ENCODE results near the gene MRPL50.

The MRPL50 gene

DNA sequence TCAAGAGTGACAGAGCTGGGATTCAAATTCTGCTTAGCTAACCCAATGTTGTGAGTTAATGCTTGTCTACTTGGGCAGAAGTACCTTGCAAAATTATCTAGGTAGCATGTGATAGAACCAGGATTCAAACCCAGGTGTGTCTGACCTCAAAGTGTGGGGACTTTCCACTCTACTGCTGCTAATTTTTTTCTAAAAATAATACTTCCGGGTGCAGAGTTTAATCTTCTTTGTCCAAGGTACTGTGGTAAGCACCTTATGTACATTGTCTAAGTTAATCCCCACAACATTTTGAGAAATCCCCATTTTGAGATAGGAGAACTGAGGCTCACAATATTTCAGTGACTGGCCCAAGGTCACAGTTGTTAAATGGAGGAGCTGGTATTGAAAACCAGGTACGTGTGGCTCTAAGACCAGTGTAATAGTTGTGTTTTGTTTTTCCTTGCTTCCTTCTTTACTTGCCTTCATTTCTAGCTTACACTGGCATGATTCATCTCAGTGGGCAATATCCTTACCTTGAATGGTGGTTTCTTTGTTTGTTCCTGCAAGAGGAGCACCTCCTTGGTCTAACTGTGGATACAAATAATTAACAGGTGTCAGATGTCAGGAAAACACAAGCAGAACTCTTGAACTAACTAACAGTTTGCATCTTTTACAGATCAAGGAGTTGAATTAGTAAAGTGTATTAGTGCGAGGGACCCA is 29.7 kb upstream of the MRPL50 start:
- DNase-seq (no peak), ATAC-seq (no peak)
- no peak overlapping the region for H3K4me3 Mint-ChIP-seq
- peaks cover 7% of the 10 kb centered on the region for H3K27me3 Mint-ChIP-seq
- H3K4me1 Mint-ChIP-seq = no peaks in the 10 kb centered on the region
- peaks cover 8 to 17% of the 10 kb centered on the region in 2 donors for H3K9me3 Mint-ChIP-seq
- no peak overlapping the region for H3K27ac Mint-ChIP-seq

DNA sequence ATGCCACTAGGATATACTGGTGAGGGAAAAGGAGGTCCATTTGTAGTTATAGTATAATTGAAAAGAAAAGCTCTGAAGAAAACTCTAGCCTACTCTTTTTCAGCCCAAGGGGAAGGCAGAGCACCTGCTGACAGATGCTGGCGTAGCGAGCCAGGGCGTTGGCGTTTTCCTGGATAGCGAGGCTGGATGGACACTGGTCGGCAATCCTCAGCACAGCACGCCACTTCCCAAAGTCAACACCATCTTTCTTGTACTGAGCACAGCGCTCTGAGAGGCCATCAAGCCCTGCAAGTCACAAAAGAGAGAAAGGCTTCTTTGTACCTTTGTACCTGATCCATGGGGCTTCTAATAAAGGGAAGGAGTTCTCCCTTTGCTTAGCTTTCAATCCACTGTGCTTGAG is 28.9 kb upstream of the MRPL50 start:
- Mint-ChIP-seq H3K9me3 (peaks cover 10 to 20% of the 10 kb centered on the region in 2 donors), H3K27ac (no peak overlapping the region), H3K27me3 (peaks cover 7% of the 10 kb centered on the region), H3K4me3 (no peak overlapping the region), H3K4me1 (no peaks in the 10 kb centered on the region)
- no peak for ATAC-seq
- no peak for DNase-seq

DNA sequence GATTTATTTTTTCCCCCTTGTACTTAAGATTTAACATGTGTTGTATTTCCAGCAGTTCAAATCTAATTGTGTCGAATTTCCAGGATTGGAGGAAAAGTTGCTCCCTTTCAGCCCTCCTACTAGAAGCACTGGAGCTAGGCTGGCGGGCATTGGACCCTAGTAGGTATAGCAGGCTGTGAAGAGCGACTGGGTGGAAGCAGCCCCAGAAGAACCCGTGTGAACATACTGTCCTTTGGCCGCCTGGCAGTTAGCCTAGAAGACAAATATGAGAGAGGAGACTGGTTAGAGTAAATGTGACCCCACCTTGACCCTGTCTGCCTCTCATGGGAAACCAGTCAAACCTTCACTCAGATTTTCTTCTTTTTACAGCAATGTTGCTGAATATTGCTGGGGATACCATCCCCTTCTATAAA is 23.2 kb upstream of the MRPL50 start:
- H3K4me3 Mint-ChIP-seq = no peak overlapping the region
- no peak overlapping the region for H3K27ac Mint-ChIP-seq
- ATAC-seq (no peak), DNase-seq (no peak)
- H3K27me3 Mint-ChIP-seq = no peaks in the 10 kb centered on the region
- H3K4me1 Mint-ChIP-seq = no peaks in the 10 kb centered on the region
- H3K9me3 Mint-ChIP-seq = peaks cover 30 to 40% of the 10 kb centered on the region in 2 donors

DNA sequence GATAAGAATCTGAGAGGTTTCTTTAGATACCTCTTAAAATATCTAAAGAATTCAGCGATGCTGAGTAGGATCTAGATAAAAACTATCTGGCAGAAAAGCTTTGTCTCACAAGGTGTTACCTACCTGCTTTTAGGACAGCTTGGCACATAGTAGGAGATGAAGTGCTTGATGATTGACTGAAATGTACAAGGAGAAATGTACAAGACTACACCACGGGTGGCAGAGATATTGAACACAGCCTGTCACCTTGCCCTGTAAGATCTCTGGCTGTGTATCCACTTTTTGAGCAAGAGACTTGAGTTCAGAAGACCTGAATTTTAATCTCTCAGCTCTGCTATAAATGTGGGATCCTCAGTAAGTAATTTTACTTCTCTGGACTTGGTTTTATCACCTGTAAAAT is 21.4 kb upstream of the MRPL50 start:
- H3K27ac Mint-ChIP-seq = no peak overlapping the region

DNA sequence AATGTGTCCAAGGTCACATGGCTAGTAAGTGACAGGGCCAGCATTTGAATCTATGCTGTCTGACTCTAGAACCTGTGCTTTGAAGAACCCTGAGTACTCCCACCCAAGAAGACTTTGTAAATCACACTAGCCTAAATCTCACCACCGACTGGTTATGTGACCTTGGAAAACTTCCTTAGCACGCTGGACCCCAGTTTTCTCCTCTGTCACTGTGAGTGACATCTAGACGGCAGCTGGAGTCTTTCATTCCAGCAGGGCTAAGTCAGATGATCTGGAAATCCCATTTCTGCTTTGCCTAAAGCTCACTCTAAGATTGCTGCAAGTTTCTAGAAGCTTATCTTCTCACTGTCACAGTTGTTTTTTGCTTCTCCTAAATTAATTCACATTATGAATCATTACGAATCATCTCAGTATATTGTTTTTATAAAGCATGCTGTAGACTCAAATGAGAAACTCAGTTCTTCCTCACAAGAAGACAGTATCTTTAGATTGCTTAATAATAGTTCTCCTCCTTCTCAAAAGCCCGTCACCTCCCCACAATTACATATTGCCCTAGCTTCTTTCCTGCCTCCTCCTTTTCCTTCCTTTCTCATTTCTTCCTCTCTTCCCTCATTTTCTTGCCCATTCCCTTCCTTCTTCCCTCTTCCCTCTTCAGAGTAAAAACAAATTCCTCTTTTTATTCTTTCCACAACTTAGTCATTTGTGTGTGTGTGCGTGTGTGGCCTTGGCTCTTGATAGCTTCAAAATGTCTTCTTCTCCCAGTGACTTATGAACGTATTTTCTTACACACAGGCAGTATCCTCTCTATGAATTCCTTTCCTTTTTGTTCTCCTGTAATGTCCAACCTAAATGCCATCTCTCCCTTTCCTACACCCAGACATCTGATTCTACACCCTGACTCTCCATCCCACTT is 20.4 kb upstream of the MRPL50 start:
- ATAC-seq (no peak), DNase-seq (no peak)
- H3K4me1 Mint-ChIP-seq = no peaks in the 10 kb centered on the region
- peaks cover 46 to 47% of the 10 kb centered on the region in 2 donors for H3K9me3 Mint-ChIP-seq
- no peak overlapping the region for H3K27ac Mint-ChIP-seq
- no peak overlapping the region for H3K4me3 Mint-ChIP-seq
- H3K27me3 Mint-ChIP-seq = no peaks in the 10 kb centered on the region

More for the DNA sequence above, 21.4 kb upstream of the MRPL50 start:
- Mint-ChIP-seq H3K4me3 (no peak overlapping the region), H3K9me3 (peaks cover 37 to 44% of the 10 kb centered on the region in 2 donors), H3K4me1 (no peaks in the 10 kb centered on the region), H3K27me3 (no peaks in the 10 kb centered on the region)
- ATAC-seq = no peak
- DNase-seq = no peak

DNA sequence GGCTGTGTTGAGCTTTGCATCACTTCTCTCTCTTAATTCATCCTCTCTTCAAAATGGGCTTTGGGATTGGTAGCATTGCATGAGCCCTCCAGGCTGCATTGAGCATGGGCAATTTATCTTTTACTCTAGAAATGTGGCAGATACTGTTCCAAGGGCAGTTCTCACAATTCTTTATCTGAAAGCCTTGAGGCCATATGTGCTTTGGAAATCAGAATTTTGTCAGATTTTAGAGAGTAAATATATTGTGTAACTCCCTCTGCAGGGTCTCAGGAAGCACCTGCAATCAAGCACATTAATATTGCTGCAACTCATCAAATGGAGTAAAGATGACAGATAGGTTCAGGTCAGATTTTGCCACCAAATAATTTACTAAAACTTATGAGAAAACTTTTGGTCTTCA is 19.6 kb upstream of the MRPL50 start:
- ATAC-seq = no peak
- Mint-ChIP-seq H3K27me3 (no peaks in the 10 kb centered on the region), H3K9me3 (peaks cover 46 to 47% of the 10 kb centered on the region in 2 donors)

DNA sequence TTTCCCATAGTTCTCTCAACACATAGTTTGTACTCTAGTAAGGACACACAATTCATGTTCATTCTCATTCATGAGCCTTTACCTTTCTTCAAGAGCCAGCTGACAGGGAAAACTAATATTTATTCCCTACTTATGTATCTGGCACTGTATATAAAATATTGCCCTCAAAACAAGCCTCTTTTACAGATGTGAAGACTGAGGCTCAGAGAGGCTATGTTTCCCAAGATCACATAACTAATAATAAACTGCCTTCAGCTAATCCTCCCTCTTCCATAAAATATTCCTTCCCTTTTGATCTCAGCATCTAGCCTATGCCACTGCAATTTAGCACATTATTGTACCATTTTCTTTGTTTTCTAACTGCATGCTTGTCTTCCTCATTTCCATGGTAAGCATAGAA is 19.0 kb upstream of the MRPL50 start:
- H3K4me3 Mint-ChIP-seq = no peak overlapping the region
- H3K9me3 Mint-ChIP-seq = peaks cover 49 to 52% of the 10 kb centered on the region in 2 donors
- no peaks in the 10 kb centered on the region for H3K27me3 Mint-ChIP-seq
- DNase-seq (no peak), ATAC-seq (no peak)
- H3K4me1 Mint-ChIP-seq = no peaks in the 10 kb centered on the region
- H3K27ac Mint-ChIP-seq = no peak overlapping the region

More for the DNA sequence above, 19.6 kb upstream of the MRPL50 start:
- Mint-ChIP-seq H3K4me3 (no peak overlapping the region), H3K27ac (no peak overlapping the region), H3K4me1 (no peaks in the 10 kb centered on the region)
- DNase-seq = no peak

DNA sequence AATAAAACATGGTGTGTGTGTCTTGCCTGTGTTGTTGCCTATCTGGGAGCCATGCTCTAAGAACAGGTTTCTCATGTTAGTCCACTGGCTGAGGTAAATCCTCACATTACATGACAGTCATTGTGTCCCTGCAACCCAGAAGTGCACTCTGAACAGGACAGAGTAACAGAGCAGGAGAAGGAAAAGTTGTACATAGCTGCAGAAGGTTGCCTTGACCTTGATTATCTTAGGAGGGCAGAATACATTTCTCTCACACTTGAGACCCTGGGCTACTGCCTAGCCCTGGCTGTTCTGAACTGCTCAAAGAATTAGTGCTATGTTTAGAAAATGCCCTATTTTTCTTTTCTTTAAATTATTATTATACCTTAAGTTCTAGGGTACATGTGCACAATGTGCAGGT is 17.2 kb upstream of the MRPL50 start:
- no peaks in the 10 kb centered on the region for H3K4me1 Mint-ChIP-seq

DNA sequence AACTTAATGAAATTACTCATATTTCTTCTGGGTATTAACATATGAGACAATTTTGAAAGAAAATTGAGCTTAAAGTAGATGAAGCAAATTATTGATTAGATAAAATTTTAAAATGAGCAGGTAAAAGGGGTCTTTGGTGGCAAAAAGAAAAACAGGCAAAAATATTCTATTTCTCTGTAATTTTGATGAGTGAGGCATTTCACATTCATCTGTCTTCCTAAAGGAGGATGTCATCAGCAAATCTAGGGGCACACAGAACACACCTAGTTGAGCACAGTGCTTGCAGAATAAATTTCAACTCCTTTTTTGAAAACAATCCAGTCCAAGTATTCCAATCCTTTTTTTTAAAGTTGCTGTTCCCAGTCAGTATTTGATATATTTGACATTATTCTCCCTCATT is 16.4 kb upstream of the MRPL50 start:
- Mint-ChIP-seq H3K4me1 (no peaks in the 10 kb centered on the region), H3K4me3 (no peak overlapping the region), H3K9me3 (peaks cover 54 to 60% of the 10 kb centered on the region in 2 donors), H3K27ac (no peak overlapping the region), H3K27me3 (no peaks in the 10 kb centered on the region)
- ATAC-seq (no peak), DNase-seq (no peak)

More for the DNA sequence above, 17.2 kb upstream of the MRPL50 start:
- Mint-ChIP-seq H3K4me3 (no peak overlapping the region), H3K27ac (no peak overlapping the region), H3K9me3 (peaks cover 54 to 60% of the 10 kb centered on the region in 2 donors), H3K27me3 (no peaks in the 10 kb centered on the region)
- no peak for DNase-seq
- ATAC-seq = no peak

DNA sequence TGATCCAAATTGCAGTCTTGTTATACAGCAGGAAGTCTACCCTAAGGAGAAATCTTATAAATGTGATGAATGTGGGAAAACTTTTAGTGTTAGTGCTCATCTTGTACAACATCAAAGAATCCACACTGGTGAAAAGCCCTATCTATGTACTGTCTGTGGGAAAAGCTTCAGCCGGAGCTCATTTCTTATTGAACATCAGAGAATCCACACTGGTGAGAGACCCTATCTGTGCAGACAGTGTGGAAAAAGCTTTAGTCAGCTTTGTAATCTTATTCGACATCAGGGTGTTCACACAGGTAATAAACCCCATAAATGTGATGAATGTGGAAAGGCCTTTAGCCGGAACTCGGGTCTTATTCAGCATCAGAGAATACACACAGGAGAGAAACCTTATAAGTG is 10.7 kb upstream of the MRPL50 start:
- H3K27ac Mint-ChIP-seq = no peak overlapping the region
- peaks cover 57 to 58% of the 10 kb centered on the region in 2 donors for H3K9me3 Mint-ChIP-seq

DNA sequence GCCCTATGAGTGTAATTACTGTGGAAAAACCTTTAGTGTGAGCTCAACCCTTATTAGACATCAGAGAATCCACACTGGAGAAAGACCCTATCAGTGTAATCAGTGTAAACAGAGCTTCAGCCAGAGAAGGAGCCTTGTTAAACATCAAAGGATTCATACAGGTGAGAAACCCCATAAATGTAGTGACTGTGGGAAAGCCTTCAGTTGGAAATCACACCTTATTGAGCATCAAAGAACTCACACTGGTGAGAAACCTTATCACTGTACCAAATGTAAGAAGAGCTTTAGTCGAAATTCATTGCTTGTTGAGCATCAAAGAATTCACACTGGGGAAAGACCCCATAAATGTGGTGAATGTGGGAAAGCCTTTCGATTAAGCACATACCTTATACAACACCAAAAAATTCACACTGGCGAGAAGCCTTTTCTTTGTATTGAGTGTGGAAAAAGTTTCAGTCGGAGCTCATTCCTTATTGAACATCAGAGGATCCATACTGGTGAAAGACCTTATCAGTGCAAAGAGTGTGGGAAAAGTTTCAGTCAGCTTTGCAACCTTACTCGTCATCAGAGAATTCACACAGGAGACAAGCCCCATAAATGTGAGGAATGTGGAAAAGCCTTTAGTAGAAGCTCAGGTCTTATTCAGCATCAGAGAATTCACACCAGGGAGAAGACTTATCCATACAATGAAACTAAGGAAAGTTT is 10.1 kb upstream of the MRPL50 start:
- no peak for DNase-seq
- Mint-ChIP-seq H3K4me3 (no peak overlapping the region), H3K4me1 (peaks cover 5% of the 10 kb centered on the region), H3K27me3 (no peaks in the 10 kb centered on the region), H3K27ac (no peak overlapping the region), H3K9me3 (peaks cover 56 to 58% of the 10 kb centered on the region in 2 donors)
- no peak for ATAC-seq

More for the DNA sequence above, 10.7 kb upstream of the MRPL50 start:
- H3K4me3 Mint-ChIP-seq = no peak overlapping the region
- ATAC-seq = no peak
- DNase-seq = no peak
- H3K27me3 Mint-ChIP-seq = no peaks in the 10 kb centered on the region
- H3K4me1 Mint-ChIP-seq = no peaks in the 10 kb centered on the region

DNA sequence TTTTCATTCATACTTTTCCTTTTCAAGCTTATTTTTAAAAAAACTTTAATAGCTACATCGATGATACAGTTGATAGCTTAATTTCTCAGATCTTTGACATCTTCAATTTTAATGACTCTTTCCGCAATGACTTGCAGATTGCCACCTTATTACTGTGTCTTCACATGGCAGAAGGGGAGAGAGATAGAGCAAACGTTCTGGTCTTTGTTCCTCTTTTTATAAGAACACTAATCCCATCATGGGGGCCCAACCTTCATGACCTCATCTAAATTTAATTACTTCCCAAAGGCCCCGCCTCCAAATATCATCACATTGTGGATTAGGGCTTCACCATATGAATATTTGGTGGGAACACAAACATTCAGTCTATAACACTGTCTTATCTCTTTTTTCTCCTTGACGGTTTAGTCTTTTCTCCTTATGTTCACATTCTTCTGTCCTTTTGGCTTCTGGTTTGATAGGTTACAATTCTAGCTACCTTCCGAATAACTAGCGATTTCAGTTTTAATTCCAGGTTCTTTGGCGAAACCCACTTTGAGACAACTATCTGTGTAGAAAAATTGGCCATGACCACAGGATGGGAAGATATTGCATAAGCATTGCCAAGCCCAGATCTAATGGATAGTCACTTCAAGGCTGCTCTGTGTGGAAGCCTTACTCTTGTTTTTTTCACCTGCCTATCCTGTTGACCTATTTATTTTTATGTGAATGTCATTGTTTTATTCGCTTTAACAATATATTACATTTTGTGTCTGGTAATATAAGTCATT is 5.3 kb upstream of the MRPL50 start:
- DNase-seq (no peak), ATAC-seq (no peak)
- H3K27me3 Mint-ChIP-seq = no peaks in the 10 kb centered on the region
- peaks cover 38% of the 10 kb centered on the region for H3K4me1 Mint-ChIP-seq
- peaks cover 50 to 53% of the 10 kb centered on the region in 2 donors for H3K9me3 Mint-ChIP-seq
- no peak overlapping the region for H3K27ac Mint-ChIP-seq
- no peak overlapping the region for H3K4me3 Mint-ChIP-seq

DNA sequence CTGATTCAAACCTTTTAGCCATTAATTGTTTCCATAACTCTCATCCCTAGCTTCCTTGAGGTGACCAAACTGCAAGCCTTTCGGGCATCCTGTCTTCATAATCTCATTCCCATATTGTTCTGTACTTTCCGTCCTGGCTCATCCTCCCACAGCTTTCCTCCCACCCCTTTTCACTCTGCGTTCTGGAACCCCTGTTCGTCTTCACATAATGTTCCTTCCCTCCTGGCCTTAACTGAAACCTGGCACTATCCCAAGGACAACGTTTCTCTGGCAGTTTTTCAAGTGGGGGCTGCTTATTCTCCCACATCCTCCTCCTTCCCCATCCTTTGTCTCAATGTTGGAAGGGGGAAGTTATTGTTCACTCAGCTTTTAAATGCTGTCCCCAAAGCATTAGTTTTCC is 1.7 kb upstream of the MRPL50 start:
- peaks cover 57% of the 10 kb centered on the region for H3K4me1 Mint-ChIP-seq
- ATAC-seq = no peak
- H3K27ac Mint-ChIP-seq = peak overlapping the region; percentile 29 to 84
- H3K9me3 Mint-ChIP-seq = peaks cover 28 to 35% of the 10 kb centered on the region in 2 donors
- peak overlapping the region; percentile 89 for H3K4me3 Mint-ChIP-seq
- DNase-seq = no peak
- H3K27me3 Mint-ChIP-seq = no peaks in the 10 kb centered on the region

DNA sequence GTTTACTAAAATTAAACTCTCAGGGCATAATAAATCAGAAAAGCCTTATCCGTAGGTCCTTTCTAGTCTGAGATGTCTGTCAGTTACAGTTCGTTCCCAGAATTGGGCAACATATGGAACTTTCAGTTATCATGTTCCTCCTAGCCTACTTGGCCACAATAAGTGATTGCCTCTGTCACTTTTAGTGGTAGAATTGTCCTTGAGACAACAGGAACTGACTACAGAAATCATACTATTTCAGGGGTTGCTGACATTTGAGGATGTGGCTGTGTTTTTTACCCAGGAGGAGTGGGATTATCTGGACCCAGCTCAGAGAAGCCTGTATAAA is 1.2 kb upstream of the MRPL50 start:
- peak overlapping the region; percentile 89 for H3K4me3 Mint-ChIP-seq

More for the DNA sequence above, 1.2 kb upstream of the MRPL50 start:
- no peak for DNase-seq
- peaks cover 25 to 33% of the 10 kb centered on the region in 2 donors for H3K9me3 Mint-ChIP-seq
- peaks cover 61% of the 10 kb centered on the region for H3K4me1 Mint-ChIP-seq
- no peak overlapping the region for H3K27ac Mint-ChIP-seq
- H3K27me3 Mint-ChIP-seq = no peaks in the 10 kb centered on the region
- ATAC-seq = no peak

Measured in stimulated activated naive CD8-positive, alpha-beta T cell treated with anti-CD3 and anti-CD28 coated beads, Interleukin-15, amount 100 ng/mL, for 72 hours (primary cell).